Measurements from ENCODE around the gene TCF7L1. TPM values are rescaled to one million over a fixed set of nuclear protein-coding genes. Genes with fewer than 3 reads are reported as not detected.
"Not testable (repeated sequence)": the region's sequence is repeated elsewhere in the genome, so short reads cannot be mapped to it uniquely, and the experiment has no call there.

The TCF7L1 gene
- total RNA-seq, 2 donors from 2014 or later: 71.9 to 73.3 TPM

GRCh38 chr2:85340034-85340892 lies 207.1 kb downstream of the TCF7L1 start:
- no peaks in the 10 kb centered on the region for H3K9me3 Mint-ChIP-seq
- WGBS, 2 experiments (ENCODE audit: insufficient coverage in 1 of 2, insufficient read length in 1 of 2): 85 to 86% methylated on average over 8 to 13 of the region's 13 CpGs
- Histone ChIP-seq H3K9me3 (ENCODE audit: control insufficient read depth, low read length) (no peaks in the 10 kb centered on the region), H3K27ac (ENCODE audit: low read depth, low read length) (no peak overlapping the region), H3K4me1 (ENCODE audit: control insufficient read depth, insufficient read depth, low read length) (no peaks in the 10 kb centered on the region), H3K36me3 (ENCODE audit: control insufficient read depth, insufficient read depth, low read length) (no peaks in the 10 kb centered on the region), H3K27me3 (ENCODE audit: control insufficient read depth, insufficient read depth, low read length, poor library complexity, severe bottlenecking) (no peaks in the 10 kb centered on the region), H3K4me3 (ENCODE audit: low read length) (no peak overlapping the region), H3K9ac (ENCODE audit: extremely low read depth, low read length, poor library complexity, severe bottlenecking) (no peak overlapping the region)
- no peak for DNase-seq
- no peak overlapping the region for H3K27ac Mint-ChIP-seq
- no peak for TF ChIP-seq CTCF (conservative IDR thresholded peaks at IDR 0.05)
- peaks cover 14% of the 10 kb centered on the region for H3K36me3 Mint-ChIP-seq (ENCODE audit: low read depth)
- H3K4me3 Mint-ChIP-seq: no peak overlapping the region
- H3K27me3 Mint-ChIP-seq (ENCODE audit: insufficient read depth): no peaks in the 10 kb centered on the region
- peaks cover 2% of the 10 kb centered on the region for H3K4me1 Mint-ChIP-seq

GRCh38 chr2:85341269-85342029 lies 208.3 kb downstream of the TCF7L1 start:
- WGBS, 2 experiments (ENCODE audit: insufficient coverage in 1 of 2, insufficient read length in 1 of 2): 95 to 98% methylated on average over 16 to 30 of the region's 30 CpGs
- Histone ChIP-seq H3K4me3 (ENCODE audit: low read length) (no peak overlapping the region), H3K27me3 (ENCODE audit: control insufficient read depth, insufficient read depth, low read length, poor library complexity, severe bottlenecking) (no peaks in the 10 kb centered on the region), H3K9me3 (ENCODE audit: control insufficient read depth, low read length) (no peaks in the 10 kb centered on the region), H3K4me1 (ENCODE audit: control insufficient read depth, insufficient read depth, low read length) (no peaks in the 10 kb centered on the region), H3K36me3 (ENCODE audit: control insufficient read depth, insufficient read depth, low read length) (peaks cover 3% of the 10 kb centered on the region), H3K27ac (ENCODE audit: low read depth, low read length) (no peak overlapping the region), H3K9ac (ENCODE audit: extremely low read depth, low read length, poor library complexity, severe bottlenecking) (no peak overlapping the region)
- peaks cover 2% of the 10 kb centered on the region for H3K4me1 Mint-ChIP-seq
- no peak overlapping the region for H3K27ac Mint-ChIP-seq
- H3K27me3 Mint-ChIP-seq (ENCODE audit: insufficient read depth): no peaks in the 10 kb centered on the region
- TF ChIP-seq CTCF (conservative IDR thresholded peaks at IDR 0.05): no peak
- no peaks in the 10 kb centered on the region for H3K9me3 Mint-ChIP-seq
- no peak overlapping the region for H3K4me3 Mint-ChIP-seq
- no peak for DNase-seq
- peaks cover 14% of the 10 kb centered on the region for H3K36me3 Mint-ChIP-seq (ENCODE audit: low read depth)

- Histone ChIP-seq H3K27ac (ENCODE audit: low read depth, low read length) (no peak overlapping the region), H3K4me3 (ENCODE audit: low read length) (no peak overlapping the region), H3K9ac (ENCODE audit: extremely low read depth, low read length, poor library complexity, severe bottlenecking) (no peak overlapping the region), H3K9me3 (ENCODE audit: control insufficient read depth, low read length) (no peaks in the 10 kb centered on the region), H3K36me3 (ENCODE audit: control insufficient read depth, insufficient read depth, low read length) (peaks cover 3% of the 10 kb centered on the region), H3K4me1 (ENCODE audit: control insufficient read depth, insufficient read depth, low read length) (no peaks in the 10 kb centered on the region), H3K27me3 (ENCODE audit: control insufficient read depth, insufficient read depth, low read length, poor library complexity, severe bottlenecking) (no peaks in the 10 kb centered on the region)
- H3K27me3 Mint-ChIP-seq (ENCODE audit: insufficient read depth): no peaks in the 10 kb centered on the region
- no peak overlapping the region for H3K27ac Mint-ChIP-seq
- peaks cover 20% of the 10 kb centered on the region for H3K36me3 Mint-ChIP-seq (ENCODE audit: low read depth)
- DNase-seq: peak; percentile 61
- TF ChIP-seq CTCF (conservative IDR thresholded peaks at IDR 0.05): no peak
- no peak overlapping the region for H3K4me3 Mint-ChIP-seq
- WGBS, 2 experiments (ENCODE audit: insufficient coverage in 1 of 2, insufficient read length in 1 of 2): 67 to 92% methylated on average over 2 to 3 of the region's 3 CpGs
- peaks cover 2% of the 10 kb centered on the region for H3K4me1 Mint-ChIP-seq
- H3K9me3 Mint-ChIP-seq: no peaks in the 10 kb centered on the region
Observed at GRCh38 chr2:85342156-85342555, 209.0 kb downstream of the TCF7L1 start.

GRCh38 chr2:85343207-85343895 lies 210.2 kb downstream of the TCF7L1 start:
- H3K4me1 Mint-ChIP-seq; H3K4me3 Mint-ChIP-seq; H3K27me3 Mint-ChIP-seq (ENCODE audit: insufficient read depth); H3K27me3 ChIP-seq (ENCODE audit: control insufficient read depth, insufficient read depth, low read length, poor library complexity, severe bottlenecking); DNase-seq; H3K27ac ChIP-seq (ENCODE audit: low read depth, low read length); H3K9ac ChIP-seq (ENCODE audit: extremely low read depth, low read length, poor library complexity, severe bottlenecking); H3K36me3 ChIP-seq (ENCODE audit: control insufficient read depth, insufficient read depth, low read length); H3K9me3 Mint-ChIP-seq; H3K4me3 ChIP-seq (ENCODE audit: low read length); H3K9me3 ChIP-seq (ENCODE audit: control insufficient read depth, low read length); H3K27ac Mint-ChIP-seq; H3K4me1 ChIP-seq (ENCODE audit: control insufficient read depth, insufficient read depth, low read length): not testable (repeated sequence)
- peaks cover 26% of the 10 kb centered on the region for H3K36me3 Mint-ChIP-seq (ENCODE audit: low read depth)
- 96 to 100% methylated on average over 6 to 10 of the region's 10 CpGs for WGBS, 2 experiments (ENCODE audit: insufficient coverage in 1 of 2, insufficient read length in 1 of 2)

All from endodermal cell (in vitro differentiated cells).